Left kidney (tissue), 2 donors: ENCODE results near the gene PPOX. TPM values are rescaled to one million over a fixed set of nuclear protein-coding genes. Genes with fewer than 3 reads are reported as not detected.

Experiments
- DNase-seq: peaks from one replicate; pipeline ENCODE4 v3.0.0-alpha.2; 2013
- polyA plus RNA-seq: library from polyadenylated mRNA; unstranded; fragments of 120-200 nt; gene quantifications from one replicate; pipeline ENCODE4 v1.2.1, GENCODE V29; 2013; ENCODE audit not compliant: insufficient read length

The PPOX gene
- polyA plus RNA-seq, 1 donor: 46.6 TPM

- no peak for DNase-seq
These were observed 20.4 kb upstream of the PPOX start for GRCh38 chr1:161145832-161146231.

GRCh38 chr1:161153176-161153575, 13.1 kb upstream of the PPOX start:
- no peak for DNase-seq

DNA sequence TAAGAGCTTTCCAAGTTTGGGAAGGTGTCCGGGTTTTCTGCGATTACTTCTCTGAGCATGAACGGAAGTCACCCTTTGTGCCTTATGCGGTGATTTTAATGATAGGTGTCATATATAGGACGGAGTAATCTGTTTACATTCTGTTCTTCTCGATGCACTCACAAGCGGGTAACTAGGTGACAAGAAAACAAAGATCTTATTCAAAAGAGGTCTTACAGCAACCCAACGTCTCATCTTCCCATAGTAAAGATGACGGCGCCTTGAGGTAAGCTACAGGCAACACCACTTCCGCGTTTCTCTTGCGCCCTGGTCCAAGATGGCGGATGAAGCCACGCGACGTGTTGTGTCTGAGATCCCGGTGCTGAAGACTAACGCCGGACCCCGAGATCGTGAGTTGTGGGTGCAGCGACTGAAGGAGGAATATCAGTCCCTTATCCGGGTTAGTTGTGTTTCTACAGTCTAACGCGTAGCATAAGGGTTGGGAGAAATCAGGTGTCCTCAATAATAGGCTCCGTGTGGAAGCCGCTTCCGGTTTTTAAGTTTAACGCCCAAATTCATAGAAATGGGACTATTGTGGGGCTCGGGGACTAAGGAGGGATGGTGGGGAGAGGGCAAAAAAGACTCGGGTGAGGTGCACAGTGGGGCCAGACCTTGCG, 12.4 kb upstream of the PPOX start, which contains the start of gene UFC1:
Gene UFC1 (plus strand): TSS at position 297 of the 656 bp plus-strand sequence. CDS start 20 bp downstream, at position 317.
- DNase-seq: peak; percentile 89

- DNase-seq: no peak
These were observed 8.4 kb upstream of the PPOX start for GRCh38 chr1:161157867-161158266.

- DNase-seq: no peak
These were observed 7.8 kb upstream of the PPOX start for GRCh38 chr1:161158316-161159010.

- peak; percentile 95 for DNase-seq
These were observed 6.9 kb upstream of the PPOX start, which contains the start of gene USP21 for GRCh38 chr1:161159087-161159912. Gene USP21, plus strand, starts transcription at chr1:161159500. Its CDS starts 1,141 bp downstream, at chr1:161160641.

- DNase-seq: no peak
These were observed 6.3 kb upstream of the PPOX start for GRCh38 chr1:161159913-161160243.

DNA sequence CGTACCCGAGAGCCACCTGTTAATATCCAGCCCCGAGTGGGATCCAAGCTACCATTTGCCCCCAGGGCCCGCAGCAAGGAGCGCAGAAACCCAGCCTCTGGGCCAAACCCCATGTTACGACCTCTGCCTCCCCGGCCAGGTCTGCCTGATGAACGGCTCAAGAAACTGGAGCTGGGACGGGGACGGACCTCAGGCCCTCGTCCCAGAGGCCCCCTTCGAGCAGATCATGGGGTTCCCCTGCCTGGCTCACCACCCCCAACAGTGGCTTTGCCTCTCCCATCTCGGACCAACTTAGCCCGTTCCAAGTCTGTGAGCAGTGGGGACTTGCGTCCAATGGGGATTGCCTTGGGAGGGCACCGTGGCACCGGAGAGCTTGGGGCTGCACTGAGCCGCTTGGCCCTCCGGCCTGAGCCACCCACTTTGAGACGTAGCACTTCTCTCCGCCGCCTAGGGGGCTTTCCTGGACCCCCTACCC, 5.5 kb upstream of the PPOX start:
- DNase-seq: no peak

DNA sequence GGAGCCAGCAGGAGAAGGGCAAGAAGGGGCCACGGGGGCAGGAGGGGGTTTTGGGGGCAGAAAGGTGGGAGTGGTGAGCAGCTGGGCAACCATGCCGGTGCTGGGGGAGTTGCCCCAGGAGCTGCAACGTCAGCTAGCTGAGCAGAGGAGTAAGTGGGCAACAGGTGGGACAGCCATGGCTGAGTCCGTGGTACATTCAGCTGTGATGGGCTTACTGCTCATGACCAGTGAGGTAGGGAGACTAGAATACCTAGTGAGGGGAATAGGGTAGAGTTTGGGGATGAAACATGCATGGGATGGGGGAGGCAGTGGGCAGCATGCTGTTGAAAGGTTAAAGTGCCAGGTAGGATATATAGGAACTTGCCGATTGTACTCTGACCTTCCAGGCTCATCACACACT, 4.6 kb upstream of the PPOX start:
- DNase-seq: no peak

DNA sequence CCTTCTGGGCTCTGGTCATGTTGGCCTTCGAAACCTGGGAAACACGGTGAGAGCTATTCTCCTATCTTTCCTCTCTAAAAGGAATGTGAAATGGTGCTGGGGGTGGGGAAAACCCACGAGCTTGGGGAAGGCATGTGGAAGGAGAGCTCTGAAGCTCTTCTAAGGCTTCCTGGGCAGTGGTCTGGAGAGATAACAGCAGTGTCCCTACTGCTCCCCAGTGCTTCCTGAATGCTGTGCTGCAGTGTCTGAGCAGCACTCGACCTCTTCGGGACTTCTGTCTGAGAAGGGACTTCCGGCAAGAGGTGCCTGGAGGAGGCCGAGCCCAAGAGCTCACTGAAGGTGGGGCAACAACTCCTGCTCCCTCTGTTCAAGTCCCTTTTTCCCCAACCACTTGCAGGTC, 4.2 kb upstream of the PPOX start:
- no peak for DNase-seq

DNA sequence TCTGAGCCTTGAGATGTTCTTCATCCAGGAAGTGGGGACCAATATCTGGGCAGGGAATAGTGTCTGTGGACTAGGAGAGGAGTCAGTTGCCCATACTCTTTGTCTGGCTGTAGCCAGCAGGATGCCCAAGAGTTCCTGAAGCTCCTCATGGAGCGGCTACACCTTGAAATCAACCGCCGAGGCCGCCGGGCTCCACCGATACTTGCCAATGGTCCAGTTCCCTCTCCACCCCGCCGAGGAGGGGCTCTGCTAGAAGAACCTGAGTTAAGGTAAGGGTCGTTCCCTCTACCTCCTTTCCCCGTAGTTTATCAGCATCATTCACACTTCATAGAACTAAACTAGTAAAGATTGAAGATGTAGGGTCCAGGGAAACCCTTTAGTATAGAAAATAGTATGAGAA, 3.4 kb upstream of the PPOX start:
- no peak for DNase-seq

- no peak for DNase-seq
These were observed 2.4 kb upstream of the PPOX start for GRCh38 chr1:161163793-161164192.

DNA sequence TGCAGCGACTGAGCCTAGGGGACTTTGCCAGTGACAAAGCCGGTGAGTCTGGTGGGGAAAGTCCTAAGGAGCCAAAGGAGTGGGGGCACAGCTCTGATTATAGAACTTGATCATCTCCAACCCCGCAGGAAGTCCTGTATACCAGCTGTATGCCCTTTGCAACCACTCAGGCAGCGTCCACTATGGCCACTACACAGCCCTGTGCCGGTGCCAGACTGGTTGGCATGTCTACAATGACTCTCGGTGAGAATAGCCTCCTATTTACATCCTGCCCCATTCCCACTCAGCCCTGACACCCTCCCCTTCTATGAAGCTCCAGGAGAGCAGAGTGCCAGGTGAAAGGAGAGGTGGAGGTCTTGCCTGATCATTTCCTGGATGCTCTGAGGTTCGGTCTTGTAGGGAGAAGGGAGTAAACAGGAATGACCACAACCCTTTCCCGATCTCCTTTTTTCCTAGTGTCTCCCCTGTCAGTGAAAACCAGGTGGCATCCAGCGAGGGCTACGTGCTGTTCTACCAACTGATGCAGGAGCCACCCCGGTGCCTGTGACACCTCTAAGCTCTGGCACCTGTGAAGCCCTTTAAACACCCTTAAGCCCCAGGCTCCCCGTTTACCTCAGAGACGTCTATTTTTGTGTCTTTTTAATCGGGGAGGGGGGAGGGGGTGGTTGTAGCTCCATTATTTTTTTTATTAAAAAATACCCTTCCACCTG, 1.2 kb upstream of the PPOX start:
- no peak for DNase-seq

GRCh38 chr1:161166669-161167548, 683 bp downstream of the PPOX start:
- DNase-seq: no peak

GRCh38 chr1:161168906-161169305, 2.7 kb downstream of the PPOX start:
- no peak for DNase-seq

GRCh38 chr1:161171191-161171590, 5.0 kb downstream of the PPOX start:
- no peak for DNase-seq

DNA sequence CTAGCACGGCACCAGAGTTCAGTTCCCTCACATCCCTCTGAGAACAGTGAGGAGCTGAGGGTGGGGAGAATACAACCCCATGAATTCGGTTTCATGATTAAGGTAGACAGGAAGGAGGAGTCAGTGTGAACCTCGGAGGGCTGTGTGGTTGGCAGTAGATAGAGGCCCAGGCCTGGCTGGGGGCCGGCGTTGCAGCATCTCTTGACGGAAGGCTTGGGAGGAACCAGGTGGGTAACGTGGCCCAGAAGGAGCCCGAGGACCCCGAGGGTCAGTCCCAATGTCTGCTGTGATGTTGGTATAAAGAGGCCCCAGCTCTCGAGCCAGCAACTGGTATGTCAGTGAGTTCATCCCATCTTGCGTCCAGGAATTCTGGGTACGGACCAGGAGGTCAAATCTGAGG, 5.5 kb downstream of the PPOX start:
- DNase-seq: no peak

GRCh38 chr1:161172349-161172748, 6.1 kb downstream of the PPOX start:
- no peak for DNase-seq

DNA sequence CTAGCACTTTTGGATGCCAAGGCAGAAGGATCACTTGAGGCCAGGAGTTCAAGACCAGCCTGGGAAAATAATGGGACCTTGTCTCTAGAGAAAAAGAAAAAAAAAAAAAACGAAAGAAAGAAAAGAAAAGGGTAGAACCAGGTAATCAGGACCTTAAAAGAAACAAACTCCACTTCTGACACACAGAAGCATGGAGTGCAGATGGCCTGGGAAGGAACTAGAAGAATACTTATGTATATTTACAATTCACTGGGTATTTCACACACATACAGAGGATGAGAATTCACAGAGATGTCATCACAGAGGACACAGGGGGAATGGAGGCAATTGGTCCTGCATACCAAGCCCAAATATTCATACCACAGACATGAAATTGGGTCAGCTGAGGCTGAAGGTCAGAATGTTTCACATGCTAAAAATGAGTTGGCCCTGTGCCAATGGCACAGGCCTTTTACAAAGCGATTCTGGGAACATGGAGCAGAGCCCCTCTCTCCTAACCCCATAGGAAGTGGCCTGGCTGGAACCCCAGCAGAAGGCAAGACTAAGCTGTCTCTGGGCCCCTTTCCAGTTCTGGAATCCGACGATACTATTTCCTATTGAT, 6.7 kb downstream of the PPOX start:
- DNase-seq: no peak

DNA sequence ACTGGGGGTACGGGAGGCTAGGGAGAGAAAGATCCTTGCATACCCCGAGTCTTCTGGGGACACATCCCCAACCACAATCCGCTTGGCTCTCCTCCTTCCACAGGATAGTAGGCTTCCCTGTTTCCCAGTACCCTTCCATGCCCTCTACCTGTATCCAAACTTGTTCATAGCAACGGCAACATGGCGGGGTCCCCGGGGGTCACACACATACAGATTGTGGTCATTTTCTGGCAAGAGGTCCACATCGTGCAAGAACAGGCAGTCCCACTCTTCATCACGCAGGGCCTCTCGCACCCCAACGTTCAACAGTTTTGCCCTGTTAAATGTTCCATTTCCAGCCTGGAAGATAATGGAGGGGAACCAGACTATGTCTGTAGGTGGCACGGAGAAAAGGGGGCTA, 7.5 kb downstream of the PPOX start:
- DNase-seq: no peak

DNA sequence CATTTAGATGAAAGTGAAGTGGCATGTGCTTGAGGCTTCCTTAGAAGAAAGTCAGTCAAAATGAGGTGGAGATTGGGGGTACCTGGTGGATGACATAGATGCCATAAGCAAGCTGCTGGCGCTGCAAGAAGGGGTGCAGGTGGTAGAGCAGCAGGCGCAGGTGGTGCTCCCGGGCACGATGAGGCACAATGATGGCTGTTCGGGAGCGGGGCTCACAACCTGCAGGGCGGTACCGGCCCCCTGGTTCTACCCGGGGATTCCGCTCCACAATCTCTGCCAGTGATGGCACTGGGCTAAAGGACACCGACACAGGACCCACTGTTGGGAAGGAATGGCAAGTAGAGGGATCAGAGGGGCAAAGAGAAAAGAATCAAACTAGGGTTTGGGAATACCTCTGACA, 8.7 kb downstream of the PPOX start:
- no peak for DNase-seq
